ENCODE data around the gene KCTD2. TPM values are rescaled to one million over a fixed set of nuclear protein-coding genes. Genes with fewer than 3 reads are reported as not detected.

The KCTD2 gene
- total and polyA plus RNA-seq, 8 donors = 6.3 to 14.6 (median 8.7) TPM

DNA sequence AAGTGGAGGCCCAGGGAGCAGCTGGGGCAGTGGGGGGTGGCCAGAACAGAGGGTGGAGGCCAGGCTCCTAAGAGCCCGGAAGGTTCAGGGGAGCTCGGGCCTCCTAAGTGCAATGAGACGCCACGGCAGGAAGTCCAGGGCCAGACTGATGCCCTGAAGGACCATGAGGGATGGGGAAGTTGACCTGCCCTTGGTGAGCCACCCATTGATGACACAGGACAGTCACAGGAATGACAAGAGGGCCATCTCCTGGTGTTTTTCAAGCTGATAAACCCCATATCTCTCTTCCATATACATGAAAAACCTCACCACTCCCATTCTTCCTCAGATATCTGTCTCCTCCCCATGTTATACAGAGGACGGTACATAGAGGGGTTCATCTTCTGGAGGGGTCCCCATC lies 40.4 kb upstream of the KCTD2 start:
- Histone ChIP-seq H3K4me3 (no peak overlapping the region), H3K27ac (no peak overlapping the region), H3K36me3 (peaks cover 0 to 3% (median 0%) of the 10 kb centered on the region in 3 donors), H3K27me3 (no peaks in the 10 kb centered on the region), H3K4me1 (peaks cover 2 to 7% (median 5%) of the 10 kb centered on the region in 3 donors), H3K9me3 (no peaks in the 10 kb centered on the region)
- FAIRE-seq (no peak), ATAC-seq (no peak), DNase-seq (no peak)
- 66 to 75% methylated on average over 5 of the region's 5 CpGs for WGBS, 2 donors
- intact Hi-C loops (cut with DNase I) = no loop called here
- TF ChIP-seq, protein P1, sequence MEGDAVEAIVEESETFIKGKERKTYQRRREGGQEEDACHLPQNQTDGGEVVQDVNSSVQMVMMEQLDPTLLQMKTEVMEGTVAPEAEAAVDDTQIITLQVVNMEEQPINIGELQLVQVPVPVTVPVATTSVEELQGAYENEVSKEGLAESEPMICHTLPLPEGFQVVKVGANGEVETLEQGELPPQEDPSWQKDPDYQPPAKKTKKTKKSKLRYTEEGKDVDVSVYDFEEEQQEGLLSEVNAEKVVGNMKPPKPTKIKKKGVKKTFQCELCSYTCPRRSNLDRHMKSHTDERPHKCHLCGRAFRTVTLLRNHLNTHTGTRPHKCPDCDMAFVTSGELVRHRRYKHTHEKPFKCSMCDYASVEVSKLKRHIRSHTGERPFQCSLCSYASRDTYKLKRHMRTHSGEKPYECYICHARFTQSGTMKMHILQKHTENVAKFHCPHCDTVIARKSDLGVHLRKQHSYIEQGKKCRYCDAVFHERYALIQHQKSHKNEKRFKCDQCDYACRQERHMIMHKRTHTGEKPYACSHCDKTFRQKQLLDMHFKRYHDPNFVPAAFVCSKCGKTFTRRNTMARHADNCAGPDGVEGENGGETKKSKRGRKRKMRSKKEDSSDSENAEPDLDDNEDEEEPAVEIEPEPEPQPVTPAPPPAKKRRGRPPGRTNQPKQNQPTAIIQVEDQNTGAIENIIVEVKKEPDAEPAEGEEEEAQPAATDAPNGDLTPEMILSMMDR (IDR thresholded peaks at IDR 0.05) = no peak

- Histone ChIP-seq H3K36me3 (no peaks in the 10 kb centered on the region), H3K4me1 (peaks cover 7 to 10% (median 7%) of the 10 kb centered on the region in 3 donors), H3K27me3 (no peaks in the 10 kb centered on the region), H3K27ac (no peak overlapping the region), H3K9me3 (no peaks in the 10 kb centered on the region), H3K4me3 (no peak overlapping the region)
- intact Hi-C loops (cut with DNase I) = no loop called here
- ATAC-seq (no peak), FAIRE-seq (no peak), DNase-seq (no peak)
- TF ChIP-seq, protein P1 (IDR thresholded peaks at IDR 0.05) = no peak
- 66 to 85% methylated on average over 6 of the region's 6 CpGs for WGBS, 2 donors
These were observed 38.7 kb upstream of the KCTD2 start for GRCh38 chr17:75008373-75008772.

DNA sequence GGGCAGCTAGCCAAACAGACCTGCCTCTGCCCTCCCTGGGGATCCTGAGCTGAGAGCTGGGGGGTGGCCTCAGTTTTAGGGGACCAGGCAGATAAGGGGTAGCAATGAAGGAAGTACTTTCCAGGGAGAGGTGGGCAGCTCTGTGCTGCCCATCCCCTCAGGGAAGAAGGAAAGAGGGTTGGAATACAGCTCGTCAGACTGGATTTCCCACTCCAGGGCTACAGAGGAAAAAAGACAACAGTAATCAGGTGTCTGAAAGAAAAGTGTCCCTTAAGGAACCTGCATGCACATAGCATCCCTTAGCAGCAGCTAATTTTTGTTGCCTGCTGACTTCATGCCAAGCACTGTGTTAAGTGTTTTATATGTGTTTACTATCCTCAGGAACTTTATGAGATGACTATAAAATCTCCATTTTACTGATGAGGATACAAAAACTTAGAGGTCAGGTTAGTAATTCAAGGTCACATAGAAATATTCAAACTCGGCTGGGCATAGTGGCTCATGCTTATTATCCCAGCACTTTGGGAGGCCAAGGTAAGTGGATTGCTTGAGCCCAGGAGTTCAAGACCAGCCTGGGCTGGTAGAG lies 37.8 kb upstream of the KCTD2 start:
- DNase-seq = no peak
- WGBS, 2 donors = 42 to 57% methylated on average over 2 of the region's 2 CpGs
- no peak overlapping the region for H3K27ac ChIP-seq

GRCh38 chr17:75010683-75011400 lies 36.2 kb upstream of the KCTD2 start:
- Histone ChIP-seq H3K36me3 (no peaks in the 10 kb centered on the region), H3K27me3 (no peaks in the 10 kb centered on the region), H3K4me3 (no peak overlapping the region), H3K4me1 (peaks cover 11 to 15% (median 12%) of the 10 kb centered on the region in 3 donors), H3K9me3 (no peaks in the 10 kb centered on the region), H3K27ac (peak overlapping the region in 2 of 4 donors; percentile 78 to 84)
- ATAC-seq (peak; percentile 10 to 57 (median 34)), DNase-seq (peak in 3 of 6 donors; percentile 46 to 51 (median 50)), FAIRE-seq (no peak)
- WGBS, 2 donors = 74 to 75% methylated on average over 8 of the region's 8 CpGs
- intact Hi-C loops (cut with DNase I) = loop anchor here in 1 of 3 donors (10.0 kb wide), 1 partner anchor 46 kb away; no protein-coding TSS in a partner anchor
- TF ChIP-seq, protein P1 (IDR thresholded peaks at IDR 0.05) = no peak

More for the DNA sequence above, 37.8 kb upstream of the KCTD2 start:
- Histone ChIP-seq H3K27me3 (no peaks in the 10 kb centered on the region), H3K4me1 (peaks cover 11 to 15% (median 12%) of the 10 kb centered on the region in 3 donors), H3K9me3 (no peaks in the 10 kb centered on the region), H3K36me3 (no peaks in the 10 kb centered on the region), H3K4me3 (no peak overlapping the region)
- ATAC-seq (no peak), FAIRE-seq (no peak)
- intact Hi-C loops (cut with DNase I) = no loop called here
- TF ChIP-seq, protein P1 (IDR thresholded peaks at IDR 0.05) = no peak
